ENCODE data around the gene PYGO2.
A peak's percentile ranks its signal among the peaks of the same experiment; 100 is the strongest.

DNA sequence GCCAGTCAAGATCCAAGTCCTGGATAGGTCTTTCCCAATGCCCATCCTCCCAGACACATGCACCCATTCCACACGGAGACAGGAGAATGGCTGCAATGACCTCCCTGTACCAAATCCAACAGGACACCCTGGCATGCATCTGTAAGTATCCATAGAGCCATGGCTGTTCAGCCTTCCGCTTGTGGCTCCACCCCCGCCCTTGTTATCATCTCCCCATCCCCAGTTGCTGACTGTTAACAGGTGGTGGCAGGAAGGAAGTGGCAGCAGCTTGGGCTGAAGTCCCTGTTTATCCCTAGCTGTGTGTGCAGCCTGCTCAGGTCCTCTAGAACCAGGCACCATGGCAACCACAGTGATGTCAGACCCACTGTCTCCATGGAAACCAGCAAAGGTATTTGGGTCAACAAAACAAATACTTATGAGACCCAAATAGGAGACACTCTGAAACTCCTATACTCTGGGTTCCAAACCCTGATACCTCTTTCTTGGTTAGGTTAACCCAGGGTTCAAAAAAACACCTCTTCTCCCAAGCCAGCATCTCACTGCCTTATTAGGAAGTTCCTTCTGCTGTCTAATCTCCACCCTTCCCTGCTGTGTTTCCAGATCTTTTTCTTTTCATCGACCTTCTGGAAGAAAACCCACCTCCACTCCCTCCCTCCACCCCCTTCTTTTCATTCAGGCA lies 6.4 kb downstream of the PYGO2 start:
- TF ChIP-seq RFX5 (IDR thresholded peaks at IDR 0.05; ENCODE audit: borderline replicate concordance, low read depth, low read length): no peak
- peak; percentile 61; the same call in 1 of the 2 replicates for TF ChIP-seq POLR2AphosphoS5 (IDR thresholded peaks at IDR 0.05; ENCODE audit: low read depth, low read length)
- no peak for TF ChIP-seq GABPA (IDR thresholded peaks at IDR 0.05; ENCODE audit: borderline replicate concordance, insufficient read depth, low read length)
- no peak for TF ChIP-seq CTCF (IDR thresholded peaks at IDR 0.05; ENCODE audit: control extremely low read depth in 1 of 3, insufficient read depth in 1 of 3, low read depth in 1 of 3, low read length in 3 of 3)
- TF ChIP-seq EP300 (IDR thresholded peaks at IDR 0.05; ENCODE audit: borderline replicate concordance in 1 of 2, low read depth in 2 of 2, low read length in 2 of 2): no peak
- no peak for TF ChIP-seq SP1 (IDR thresholded peaks at IDR 0.05; ENCODE audit: low read depth, low read length)
- TF ChIP-seq POLR2A (IDR thresholded peaks at IDR 0.05; ENCODE audit: control extremely low read depth in 1 of 2, low read depth in 2 of 2, low read length in 2 of 2): peak in 1 of 2 experiments; percentile 49; a peak in 1 of 3 replicates
- TF ChIP-seq CREB1 (IDR thresholded peaks at IDR 0.05): no peak
- no peak for TF ChIP-seq HDAC2 (IDR thresholded peaks at IDR 0.05; ENCODE audit: borderline replicate concordance in 1 of 2, low read depth in 2 of 2, low read length in 2 of 2)

Measured in H1 (cell line).